Caki2 (cell line): ENCODE results near the gene TMED10. TPM values are rescaled to one million over a fixed set of nuclear protein-coding genes. Genes with fewer than 3 reads are reported as not detected.
"Not testable (repeated sequence)": the region's sequence is repeated elsewhere in the genome, so short reads cannot be mapped to it uniquely, and the experiment has no call there.

ENCODE experiments used
- DNase-seq: peaks from one replicate; pipeline ENCODE4 v3.0.0-alpha.2; 2015; ENCODE audit warnings: low read depth
- in situ Hi-C: cut with HindIII; loops from 2 replicates; pipeline ENCODE4 v1.10.0; 2016; ENCODE audit warnings: low sequenced_read_pairs, low pct_unique_long_range_greater_than_20kb, mixed read lengths
- total RNA-seq: library from RNA; depleted of rRNA; stranded (reverse); fragments of >200 nt; shearing (Covaris generic); gene quantifications from 2 replicates; pipeline ENCODE4 v1.2.3, GENCODE V29; 2014; ENCODE audit warnings: low replicate concordance

TMED10 gene
- total RNA-seq, 1 experiment from 2014 or later = 141 TPM

DNA sequence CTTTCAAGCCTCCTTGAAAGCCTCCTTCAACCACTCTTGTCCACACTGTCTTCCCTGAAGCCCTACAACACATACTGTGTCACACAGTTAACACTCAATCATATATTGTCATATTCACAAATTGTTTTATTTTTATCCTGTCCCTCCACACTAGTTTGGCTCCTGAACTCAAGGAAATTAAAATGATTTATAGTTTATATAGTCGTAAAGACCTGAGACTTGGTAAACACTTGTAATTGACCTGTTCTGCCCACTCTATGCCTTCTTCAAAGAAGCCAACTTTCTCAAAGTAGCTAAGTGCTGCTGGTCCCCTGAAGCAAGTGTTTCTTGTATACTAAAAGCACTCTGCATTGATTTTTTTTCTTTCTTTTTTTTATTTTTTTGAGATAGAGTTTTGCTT, 33.9 kb downstream of the TMED10 start:
- in situ Hi-C loops = loop anchor here (25.0 kb wide), 1 partner anchor 420 kb away; no protein-coding TSS in a partner anchor
- no peak for DNase-seq

GRCh38 chr14:75141967-75142366, 34.4 kb downstream of the TMED10 start:
- DNase-seq = no peak
- in situ Hi-C loops = loop anchor here (25.0 kb wide), 1 partner anchor 420 kb away; no protein-coding TSS in a partner anchor

DNA sequence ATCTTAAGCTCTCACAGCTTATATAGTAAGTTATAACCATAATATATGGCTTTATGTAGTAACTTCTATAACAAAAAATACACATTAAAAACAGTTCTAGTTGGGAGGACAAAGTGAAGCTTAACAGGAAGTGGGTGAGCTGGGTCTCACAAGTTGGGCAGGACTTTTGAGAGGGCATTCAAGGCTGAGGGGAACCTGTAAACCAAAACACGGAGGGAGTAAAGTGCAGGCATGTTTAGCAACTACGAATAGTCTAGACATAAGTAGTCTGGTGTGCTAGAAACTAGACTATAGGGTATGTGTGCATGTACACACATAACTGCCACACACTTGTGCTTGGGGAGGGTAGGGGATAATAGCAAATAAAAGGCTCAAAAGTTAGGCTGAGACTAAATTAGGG, 35.4 kb downstream of the TMED10 start:
- in situ Hi-C loops = loop anchor here (25.0 kb wide), 1 partner anchor 421 kb away; no protein-coding TSS in a partner anchor
- no peak for DNase-seq

- DNase-seq = no peak
- in situ Hi-C loops = loop anchor here (25.0 kb wide), 1 partner anchor 422 kb away; no protein-coding TSS in a partner anchor
These were observed 35.8 kb downstream of the TMED10 start for GRCh38 chr14:75140620-75141019.

GRCh38 chr14:75139185-75139584, 37.2 kb downstream of the TMED10 start:
- in situ Hi-C loops = loop anchor here (25.0 kb wide), 1 partner anchor 423 kb away; no protein-coding TSS in a partner anchor
- no peak for DNase-seq

DNA sequence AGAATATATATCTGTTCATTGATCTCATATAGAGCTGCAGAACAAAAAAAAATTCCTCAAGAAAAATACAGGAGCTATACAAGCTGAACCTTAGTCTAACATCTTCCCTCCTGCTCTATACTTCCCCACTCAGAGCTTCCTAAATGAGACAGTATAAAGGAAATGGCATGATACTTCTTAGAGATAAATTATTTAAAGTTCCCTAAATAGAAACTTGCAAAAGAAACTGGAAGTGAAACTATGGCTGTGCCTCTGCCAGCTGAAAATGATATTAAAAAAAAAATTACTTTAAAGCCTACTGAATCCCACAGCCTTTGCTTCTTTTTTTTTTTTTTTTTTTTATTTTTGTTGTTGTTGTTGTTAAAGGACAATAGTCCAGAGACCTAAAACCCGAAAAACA, 37.9 kb downstream of the TMED10 start:
- in situ Hi-C loops = loop anchor here (25.0 kb wide), 1 partner anchor 424 kb away; no protein-coding TSS in a partner anchor
- DNase-seq = no peak

GRCh38 chr14:75134644-75135043, 41.8 kb downstream of the TMED10 start:
- in situ Hi-C loops = loop anchor here (25.0 kb wide), 1 partner anchor 428 kb away; no protein-coding TSS in a partner anchor
- no peak for DNase-seq

DNA sequence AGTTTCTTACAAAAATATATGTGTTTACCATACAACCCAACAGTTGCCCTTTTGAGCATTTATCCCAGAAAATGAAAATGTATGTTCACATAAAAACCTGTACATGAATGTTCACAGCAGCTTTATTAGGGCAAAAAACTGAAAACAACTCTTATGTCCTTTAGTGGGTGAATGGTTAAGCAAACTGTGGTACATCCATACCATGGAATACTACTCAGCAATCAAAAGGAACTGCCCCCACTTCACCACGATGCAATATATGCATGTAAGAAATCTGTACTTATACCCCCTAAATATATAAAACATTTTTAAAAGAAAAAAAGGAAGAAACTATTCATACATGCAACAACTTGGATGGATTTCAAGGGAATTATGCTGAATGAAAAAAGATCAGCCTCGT, 42.8 kb downstream of the TMED10 start:
- in situ Hi-C loops = loop anchor here (25.0 kb wide), 1 partner anchor 429 kb away; no protein-coding TSS in a partner anchor
- DNase-seq = no peak

DNA sequence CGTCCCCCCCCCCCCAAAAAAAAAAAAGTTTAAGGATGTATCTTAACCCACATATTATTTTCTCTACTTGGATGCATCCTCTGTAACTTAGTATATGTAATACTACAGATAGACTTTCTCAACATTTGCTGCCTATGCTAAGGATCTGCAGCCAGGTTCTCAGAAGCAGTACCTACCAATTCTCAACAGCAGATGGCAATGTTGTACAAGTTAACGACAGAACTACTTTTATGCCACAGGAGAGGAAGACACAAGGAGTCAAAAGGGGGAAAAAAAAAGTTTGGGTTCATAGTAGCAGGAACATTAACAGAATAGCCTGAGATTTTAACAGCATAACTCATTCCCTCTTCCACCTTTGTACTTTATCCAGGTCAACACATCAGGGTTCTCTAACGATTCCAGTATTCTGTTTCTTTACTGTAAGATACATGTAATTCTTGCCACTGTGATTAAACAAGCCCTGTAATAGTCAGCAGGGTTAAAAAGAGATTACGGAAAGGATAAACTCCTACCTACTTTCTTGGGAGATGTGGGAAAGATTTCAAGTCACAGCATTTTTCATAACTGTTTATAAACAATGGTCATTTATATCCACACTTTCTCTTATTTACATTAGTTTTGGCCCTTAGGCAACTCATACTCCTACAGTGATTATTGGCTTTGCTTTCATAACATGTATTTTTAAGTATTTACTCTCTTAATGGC, 43.9 kb downstream of the TMED10 start:
- in situ Hi-C loops = loop anchor here (25.0 kb wide), 1 partner anchor 430 kb away; no protein-coding TSS in a partner anchor
- peak; percentile 68 for DNase-seq

DNA sequence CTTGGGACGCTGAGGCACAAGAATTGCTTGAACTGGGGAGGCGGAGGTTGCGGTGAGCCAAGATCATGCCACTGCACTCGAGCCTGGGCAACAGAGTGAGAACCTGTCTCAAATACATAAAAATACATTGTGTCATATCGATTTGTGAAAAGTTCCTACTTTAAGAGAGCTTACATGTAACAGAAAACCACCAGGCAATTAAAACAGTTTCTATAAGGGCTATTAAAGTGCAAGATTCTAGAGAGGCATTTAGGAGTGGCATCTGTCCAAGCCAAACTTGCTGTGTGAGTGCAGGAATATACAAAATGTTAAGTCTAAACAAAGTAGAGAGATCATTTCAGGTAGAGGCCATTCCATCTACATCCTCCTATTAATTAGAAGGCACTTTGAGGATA, 47.8 kb downstream of the TMED10 start:
- no peak for DNase-seq
- in situ Hi-C loops = loop anchor here (10.0 to 25.0 kb wide), 2 partner anchors 176 to 434 kb away; no protein-coding TSS in a partner anchor

DNA sequence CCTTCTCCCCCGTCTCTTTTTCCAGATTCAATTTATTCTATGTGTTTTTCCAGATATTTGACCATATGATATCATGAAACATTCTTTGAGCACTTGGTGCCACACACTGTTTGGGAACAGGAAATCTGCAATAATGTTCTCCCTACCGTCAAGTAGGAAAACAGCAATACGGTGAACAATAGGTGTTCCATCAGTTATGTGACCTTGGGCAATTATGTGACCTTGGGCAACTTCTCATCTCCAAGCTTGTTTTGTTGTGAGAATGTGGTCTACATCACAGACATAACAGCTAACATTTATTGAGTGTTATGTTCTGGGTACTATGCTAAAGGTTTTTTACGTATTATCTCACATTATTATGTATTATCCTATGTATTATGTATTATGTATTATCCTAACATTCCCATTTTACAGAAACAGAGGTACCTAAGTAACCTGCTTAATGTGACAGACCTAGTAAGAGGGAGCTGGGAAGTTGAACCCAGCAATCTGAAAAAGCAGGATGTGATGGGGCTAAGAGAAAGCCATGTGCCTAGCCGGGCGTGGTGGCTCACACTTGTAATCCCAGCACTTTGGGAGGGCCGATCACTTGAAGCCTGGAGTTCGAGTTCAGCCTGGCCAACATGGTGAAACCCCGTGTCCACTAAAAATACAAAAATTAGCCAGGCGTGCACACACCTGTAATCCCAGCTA, 48.4 kb downstream of the TMED10 start:
- in situ Hi-C loops = loop anchor here (10.0 to 25.0 kb wide), 2 partner anchors 177 to 434 kb away; no protein-coding TSS in a partner anchor

GRCh38 chr14:75127474-75127820, 49.0 kb downstream of the TMED10 start:
- DNase-seq = not testable (repeated sequence)
- in situ Hi-C loops = loop anchor here (10.0 to 25.0 kb wide), 2 partner anchors 177 to 435 kb away; no protein-coding TSS in a partner anchor

More for the DNA sequence above, 48.4 kb downstream of the TMED10 start:
- DNase-seq = no peak

DNA sequence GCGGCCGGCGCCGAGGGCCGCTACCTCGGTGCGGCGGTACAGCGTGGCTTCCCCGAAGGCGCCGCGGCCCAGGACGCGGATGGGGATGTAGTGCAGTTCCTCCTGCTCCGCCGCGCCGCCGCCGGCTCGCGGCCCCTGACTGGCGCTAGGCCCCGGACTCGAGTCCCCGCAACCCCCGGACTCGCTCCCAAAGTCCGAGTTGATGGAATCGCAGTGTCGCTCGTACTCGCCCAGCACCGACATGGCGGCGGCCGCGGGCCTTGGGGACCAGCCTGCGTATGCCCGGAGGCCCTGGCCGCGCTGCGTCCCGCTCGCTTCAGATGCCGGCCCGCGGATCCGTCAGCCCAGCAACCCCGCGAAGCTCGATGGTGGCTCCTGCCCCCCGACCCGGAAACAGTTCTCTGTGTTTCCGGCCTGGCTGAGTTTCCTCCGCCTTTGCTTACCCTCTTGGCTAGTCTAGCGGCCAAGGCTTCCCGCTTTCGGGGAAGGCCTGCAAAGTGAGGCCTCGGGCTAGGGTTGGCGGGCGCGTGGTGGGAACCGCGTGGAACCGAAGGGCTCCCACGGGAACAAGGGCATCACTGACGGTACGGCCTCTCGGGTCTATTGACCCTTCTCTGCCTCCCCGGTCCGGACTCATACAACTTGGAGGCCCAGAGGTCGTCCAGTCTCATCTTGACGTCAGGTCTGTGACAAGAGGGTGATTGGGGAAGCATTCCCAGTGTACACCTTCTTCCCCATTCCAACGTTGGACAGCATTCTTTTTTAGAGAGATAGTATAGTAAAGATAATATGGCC, 49.5 kb downstream of the TMED10 start, which contains the start of gene NEK9:
Gene NEK9 (minus strand): TSS at position 370 of the 795 bp plus-strand sequence. CDS start 127 bp downstream, at position 243.
- in situ Hi-C loops = loop anchor here (10.0 to 25.0 kb wide), 2 partner anchors 178 to 435 kb away; no protein-coding TSS in a partner anchor
- DNase-seq = peak; percentile 82

DNA sequence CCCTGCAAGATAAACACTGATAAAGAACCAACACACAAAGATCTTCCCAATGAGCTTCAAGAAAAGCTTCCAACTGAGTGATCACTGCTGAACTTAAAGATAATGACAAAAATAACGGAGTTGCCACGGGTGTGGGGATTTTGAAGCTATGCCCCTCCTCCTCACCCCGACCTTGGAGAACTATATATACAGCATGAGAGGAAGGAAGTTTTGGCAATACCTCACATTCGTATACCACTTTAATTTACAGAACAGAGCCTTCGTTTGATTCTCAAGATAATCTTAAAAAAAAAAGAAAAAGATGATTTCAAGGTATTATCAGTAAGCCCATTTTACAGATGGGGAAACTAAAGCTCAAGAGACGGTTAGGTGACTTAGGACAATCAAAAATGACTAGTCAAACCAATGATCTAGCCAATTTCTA, 50.3 kb downstream of the TMED10 start:
- in situ Hi-C loops = loop anchor here (10.0 to 25.0 kb wide), 2 partner anchors 179 to 436 kb away; no protein-coding TSS in a partner anchor
- no peak for DNase-seq

- no peak for DNase-seq
- in situ Hi-C loops = loop anchor here (10.0 to 25.0 kb wide), 2 partner anchors 179 to 437 kb away; no protein-coding TSS in a partner anchor
These were observed 50.8 kb downstream of the TMED10 start for GRCh38 chr14:75125617-75126016.

- DNase-seq = peak; percentile 53
- in situ Hi-C loops = loop anchor here (10.0 kb wide), 1 partner anchor 181 kb away; no protein-coding TSS in a partner anchor
These were observed 52.4 kb downstream of the TMED10 start for GRCh38 chr14:75123991-75124390.

DNA sequence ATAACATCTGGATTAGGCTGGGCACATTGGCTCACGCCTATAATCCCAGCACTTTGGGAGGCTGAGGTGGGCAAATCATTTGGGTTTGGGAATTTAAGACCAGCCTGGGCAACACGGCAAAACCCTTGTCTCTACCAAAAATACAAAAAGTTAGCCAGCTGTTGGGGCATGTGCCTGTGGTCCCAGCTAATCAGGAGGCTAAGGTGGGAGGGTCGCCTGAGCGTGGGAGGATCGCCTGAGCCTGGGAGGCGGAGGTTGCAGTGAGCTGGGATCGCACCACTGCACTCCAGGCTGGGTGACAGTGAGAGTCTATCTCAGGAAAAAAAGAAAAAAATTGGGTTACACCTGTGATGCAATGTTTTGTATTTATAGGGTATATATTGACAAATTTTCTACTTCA, 54.9 kb downstream of the TMED10 start:
- in situ Hi-C loops = loop anchor here (10.0 kb wide), 1 partner anchor 183 kb away; no protein-coding TSS in a partner anchor
- DNase-seq = no peak
